Lung microvascular endothelial cell (primary cell): ENCODE measurements around the gene CHST11. TPM values are rescaled to one million over a fixed set of nuclear protein-coding genes. Genes with fewer than 3 reads are reported as not detected.
"Not testable (repeated sequence)": the region's sequence is repeated elsewhere in the genome, so short reads cannot be mapped to it uniquely, and the experiment has no call there.

Experiments
- DNase-seq, 2 donors: peaks; one replicate each; pipeline versions ENCODE4 v3.0.0 to v3.0.0-alpha.2; 2010; ENCODE audit warnings: low read depth in 2 of 2
- total RNA-seq: library from RNA; depleted of rRNA; stranded (reverse); fragments of >200 nt; gene quantifications from 2 replicates; pipeline ENCODE4 v1.2.1, GENCODE V29; 2014

Gene CHST11
- total RNA-seq, 1 donor from 2014 or later, result 4.8 TPM

GRCh38 chr12:104790296-104791125 is 333.8 kb downstream of the CHST11 start:
- peak; percentile 34 to 36 for DNase-seq

GRCh38 chr12:104792570-104792969 is 335.8 kb downstream of the CHST11 start:
- peak in 1 of 2 donors; percentile 86 for DNase-seq

GRCh38 chr12:104793285-104793684 is 336.5 kb downstream of the CHST11 start:
- DNase-seq, result no peak

GRCh38 chr12:104793968-104794367 is 337.2 kb downstream of the CHST11 start:
- DNase-seq, result no peak

GRCh38 chr12:104796475-104796862 is 339.7 kb downstream of the CHST11 start:
- DNase-seq, result no peak

GRCh38 chr12:104799458-104799857 is 342.7 kb downstream of the CHST11 start:
- DNase-seq, result no peak

- DNase-seq, result no peak
These were observed 344.3 kb downstream of the CHST11 start for GRCh38 chr12:104801005-104801404.

GRCh38 chr12:104801427-104801826 is 344.7 kb downstream of the CHST11 start:
- DNase-seq, result no peak

GRCh38 chr12:104802208-104802607 is 345.5 kb downstream of the CHST11 start:
- DNase-seq, result no peak

GRCh38 chr12:104805186-104805585 is 348.4 kb downstream of the CHST11 start:
- DNase-seq, result no peak

GRCh38 chr12:104806194-104806593 is 349.4 kb downstream of the CHST11 start:
- not testable (repeated sequence) for DNase-seq

GRCh38 chr12:104809251-104809650 is 352.5 kb downstream of the CHST11 start:
- DNase-seq, result no peak

- DNase-seq, result no peak
These were observed 353.1 kb downstream of the CHST11 start for GRCh38 chr12:104809706-104810385.

Other genes with a start within 250 kb of the CHST11 start
- 293 and 303 TPM in 2 replicates for gene TXNRD1, start 241.2 kb upstream of the CHST11 start, total RNA-seq
- 1.5 and 2.4 TPM in 2 replicates for gene EID3, start 153.2 kb upstream of the CHST11 start, total RNA-seq